AG08395 (cell line): ENCODE data around the gene SPG7.

Experiments
- DNase-seq: peaks from one replicate; pipeline ENCODE4 v3.0.0; 2012; ENCODE audit warnings: mixed read lengths, low spot score

The SPG7 gene

GRCh38 chr16:89485701-89486246, 22.4 kb upstream of the SPG7 start:
- DNase-seq: no peak

- DNase-seq: peak; percentile 79
These were observed 18.9 kb upstream of the SPG7 start for GRCh38 chr16:89489040-89489897.

GRCh38 chr16:89489898-89490438, 18.2 kb upstream of the SPG7 start:
- DNase-seq: no peak

- peak; percentile 100 for DNase-seq
These were observed 17.6 kb upstream of the SPG7 start, which contains the start of gene ANKRD11 for GRCh38 chr16:89490439-89491237. TSS of gene ANKRD11 (minus strand) at chr16:89490561. CDS start at chr16:89317019, 173,542 bp downstream.

GRCh38 chr16:89491238-89491869, 16.8 kb upstream of the SPG7 start:
- peak; percentile 35 for DNase-seq

- DNase-seq: no peak
These were observed 16.1 kb upstream of the SPG7 start for GRCh38 chr16:89491974-89492687.

GRCh38 chr16:89493776-89494175, 14.4 kb upstream of the SPG7 start:
- no peak for DNase-seq

- DNase-seq: peak; percentile 71
These were observed 13.1 kb upstream of the SPG7 start for GRCh38 chr16:89495121-89495520.

GRCh38 chr16:89498839-89499238, 9.4 kb upstream of the SPG7 start:
- peak; percentile 86 for DNase-seq

- no peak for DNase-seq
These were observed 8.4 kb upstream of the SPG7 start for GRCh38 chr16:89499767-89500166.

GRCh38 chr16:89502081-89502843, 5.9 kb upstream of the SPG7 start:
- DNase-seq: no peak

- no peak for DNase-seq
These were observed 4.1 kb upstream of the SPG7 start for GRCh38 chr16:89504091-89504490.

- peak; percentile 66 for DNase-seq
These were observed 2.7 kb upstream of the SPG7 start for GRCh38 chr16:89505204-89506112.

- DNase-seq: no peak
These were observed 2.1 kb upstream of the SPG7 start for GRCh38 chr16:89506113-89506504.

GRCh38 chr16:89506791-89507191, 1.4 kb upstream of the SPG7 start:
- DNase-seq: no peak

GRCh38 chr16:89507214-89507833, 879 bp upstream of the SPG7 start:
- no peak for DNase-seq

GRCh38 chr16:89510526-89510925, 2.3 kb downstream of the SPG7 start:
- no peak for DNase-seq

GRCh38 chr16:89511374-89511773, 3.2 kb downstream of the SPG7 start:
- no peak for DNase-seq

GRCh38 chr16:89512453-89512852, 4.2 kb downstream of the SPG7 start:
- no peak for DNase-seq
